Breast epithelium (tissue), 4 donors: Measurements from ENCODE around the gene LY6G5B. TPM values are rescaled to one million over a fixed set of nuclear protein-coding genes. Genes with fewer than 3 reads are reported as not detected.

ENCODE experiments used
- DNase-seq, 2 donors: peaks; one replicate each; pipeline ENCODE4 v3.0.0-alpha.2; 2019; ENCODE audit warnings: low spot score in 2 of 2
- H3K27ac ChIP-seq, 2 donors: fragments of 200-600 bp; sonication (generic) in 1 of 2; one replicate each; pipeline ENCODE4 v1.5.1; 2016 to 2019; ENCODE audit warnings: mild to moderate bottlenecking in 1 of 2
- H3K27me3 ChIP-seq, 2 donors: fragments of 200-600 bp; sonication (generic) in 1 of 2; one replicate each; pipeline versions ENCODE4 v1.5.1 to v1.6.0; 2017 to 2019; ENCODE audit warnings: control low read depth in 1 of 2, mild to moderate bottlenecking in 1 of 2
- H3K36me3 ChIP-seq: fragments of 200-600 bp; one replicate; pipeline ENCODE4 v1.5.1; 2019
- H3K4me1 ChIP-seq, 2 donors: fragments of 200-600 bp; sonication (generic); one replicate each; pipeline ENCODE4 v1.5.1; 2016 to 2019; ENCODE audit warnings: control low read depth in 1 of 2
- H3K4me3 ChIP-seq, 3 donors: fragments of 200-600 bp; sonication (generic); 1 replicate in 2 of 3; 2 replicates in 1 of 3; pipeline ENCODE4 v1.5.1; 2016 to 2019; ENCODE audit warnings: mild to moderate bottlenecking in 3 of 3, moderate library complexity in 2 of 3
- H3K9me3 ChIP-seq, 2 donors: fragments of 200-600 bp; sonication (generic) in 1 of 2; one replicate each; pipeline ENCODE4 v1.5.1; 2016 to 2019; ENCODE audit warnings: control low read depth in 1 of 2
- CTCF ChIP-seq, 3 donors: fragments of 450-650 bp; IDR thresholded peaks; one replicate each; pipeline ENCODE4 v1.5.1; 2016 to 2017; ENCODE audit warnings: antibody characterized with exemption in 3 of 3, mild to moderate bottlenecking in 3 of 3, moderate library complexity in 3 of 3
- POLR2A ChIP-seq: fragments of 450-650 bp; IDR thresholded peaks from one replicate; pipeline ENCODE4 v1.6.1; 2016; ENCODE audit warnings: antibody characterized with exemption, mild to moderate bottlenecking, moderate library complexity
- POLR2AphosphoS5 ChIP-seq, 3 donors: sonication (generic); formaldehyde crosslinking; IDR thresholded peaks; one replicate each; pipeline ENCODE4 v1.6.1; 2017; ENCODE audit warnings: antibody characterized with exemption in 3 of 3
- intact Hi-C: fragments of 100-400 bp; cut with DNase I; formaldehyde crosslinking; loops from one replicate; pipeline ENCODE4 v1.15.1; 2023; ENCODE audit warnings: low total_unique reads
- total RNA-seq, 3 donors: library from RNA; depleted of rRNA; stranded (reverse); fragments of >200 nt; gene quantifications; one replicate each; pipeline ENCODE4 v1.1.0, GENCODE V29; 2016

The LY6G5B gene
- total RNA-seq, 3 donors from 2014 or later, result 6.2 to 12.7 (median 8.5) TPM

GRCh38 chr6:31634131-31634530, 35.6 kb upstream of the LY6G5B start:
- H3K36me3 ChIP-seq, result peaks cover 13% of the 10 kb centered on the region
- no peak overlapping the region for H3K4me3 ChIP-seq
- H3K4me1 ChIP-seq, result no peaks in the 10 kb centered on the region
- no peak for TF ChIP-seq POLR2A
- H3K27me3 ChIP-seq, result no peaks in the 10 kb centered on the region
- H3K27ac ChIP-seq, result no peak overlapping the region
- intact Hi-C loops, result no loop called here
- no peaks in the 10 kb centered on the region for H3K9me3 ChIP-seq
- no peak for DNase-seq

GRCh38 chr6:31634969-31635575, 34.7 kb upstream of the LY6G5B start:
- Histone ChIP-seq H3K36me3 (peaks cover 17% of the 10 kb centered on the region), H3K4me1 (no peaks in the 10 kb centered on the region), H3K4me3 (no peak overlapping the region), H3K27me3 (no peaks in the 10 kb centered on the region), H3K27ac (no peak overlapping the region), H3K9me3 (no peaks in the 10 kb centered on the region)
- intact Hi-C loops, result no loop called here
- no peak for TF ChIP-seq POLR2AphosphoS5 (IDR thresholded peaks at IDR 0.05)
- no peak for TF ChIP-seq CTCF (IDR thresholded peaks at IDR 0.05)
- TF ChIP-seq POLR2A, result no peak
- DNase-seq, result no peak

DNA sequence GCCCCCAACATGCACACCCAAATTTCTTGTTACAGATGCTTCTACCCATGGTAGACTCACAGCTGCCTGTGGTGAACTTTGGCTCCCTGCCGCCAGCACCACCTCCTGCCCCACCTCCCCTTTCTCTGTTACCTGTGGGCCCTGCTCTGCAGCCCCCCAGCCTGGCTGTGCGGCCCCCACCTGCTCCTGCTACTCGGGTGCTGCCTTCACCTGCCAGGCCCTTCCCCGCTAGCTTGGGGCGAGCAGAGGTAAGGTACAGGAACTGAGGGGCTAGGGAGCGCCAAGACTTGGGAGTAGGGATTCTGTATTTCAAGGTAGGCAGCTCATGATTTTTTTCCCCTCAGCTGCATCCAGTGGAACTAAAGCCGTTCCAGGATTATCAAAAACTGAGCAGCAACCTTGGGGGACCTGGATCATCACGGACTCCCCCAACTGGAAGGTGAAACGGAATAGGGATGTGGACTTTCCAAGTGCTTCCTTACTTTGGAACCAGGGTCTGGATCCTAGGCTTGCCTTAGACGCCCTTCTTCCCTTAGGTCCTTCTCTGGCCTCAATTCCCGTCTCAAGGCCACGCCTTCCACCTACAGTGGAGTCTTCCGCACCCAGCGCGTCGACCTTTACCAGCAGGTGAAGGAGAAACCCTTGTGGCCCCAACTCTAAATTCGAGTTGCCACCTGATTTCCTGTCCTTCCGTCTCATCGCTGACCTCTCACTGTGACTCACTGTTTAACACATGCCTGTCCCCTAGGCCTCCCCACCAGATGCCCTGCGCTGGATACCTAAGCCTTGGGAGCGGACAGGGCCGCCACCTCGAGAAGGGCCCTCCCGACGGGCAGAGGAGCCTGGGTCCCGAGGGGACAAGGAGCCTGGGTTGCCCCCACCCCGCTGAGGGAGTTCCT, 32.8 kb upstream of the LY6G5B start:
- peaks cover 28% of the 10 kb centered on the region for H3K36me3 ChIP-seq

GRCh38 chr6:31639043-31639442, 30.7 kb upstream of the LY6G5B start:
- no peak overlapping the region for H3K27ac ChIP-seq
- no peaks in the 10 kb centered on the region for H3K9me3 ChIP-seq
- intact Hi-C loops, result no loop called here
- H3K4me3 ChIP-seq, result no peak overlapping the region
- no peaks in the 10 kb centered on the region for H3K4me1 ChIP-seq
- no peak for DNase-seq
- H3K27me3 ChIP-seq, result no peaks in the 10 kb centered on the region
- TF ChIP-seq POLR2A, result no peak
- TF ChIP-seq POLR2AphosphoS5 (IDR thresholded peaks at IDR 0.05), result no peak
- no peak for TF ChIP-seq CTCF (IDR thresholded peaks at IDR 0.05)
- H3K36me3 ChIP-seq, result peaks cover 30% of the 10 kb centered on the region

More for the DNA sequence above, 32.8 kb upstream of the LY6G5B start:
- TF ChIP-seq POLR2A (no peak), POLR2AphosphoS5 (IDR thresholded peaks at IDR 0.05) (no peak), CTCF (IDR thresholded peaks at IDR 0.05) (no peak)
- intact Hi-C loops, result no loop called here
- DNase-seq, result no peak
- H3K27me3 ChIP-seq, result no peaks in the 10 kb centered on the region
- H3K4me1 ChIP-seq, result no peaks in the 10 kb centered on the region
- no peaks in the 10 kb centered on the region for H3K9me3 ChIP-seq
- H3K4me3 ChIP-seq, result no peak overlapping the region
- H3K27ac ChIP-seq, result no peak overlapping the region

GRCh38 chr6:31639449-31639861, 30.3 kb upstream of the LY6G5B start:
- no peak overlapping the region for H3K4me3 ChIP-seq
- H3K4me1 ChIP-seq, result no peaks in the 10 kb centered on the region
- H3K27ac ChIP-seq, result no peak overlapping the region
- intact Hi-C loops, result no loop called here
- H3K9me3 ChIP-seq, result no peaks in the 10 kb centered on the region
- peaks cover 34% of the 10 kb centered on the region for H3K36me3 ChIP-seq
- DNase-seq, result no peak
- no peak for TF ChIP-seq CTCF (IDR thresholded peaks at IDR 0.05)
- no peak for TF ChIP-seq POLR2A
- TF ChIP-seq POLR2AphosphoS5 (IDR thresholded peaks at IDR 0.05), result no peak
- H3K27me3 ChIP-seq, result no peaks in the 10 kb centered on the region
